ENCODE measurements around the gene POMZP3.
"Not testable (repeated sequence)": the region's sequence is repeated elsewhere in the genome, so short reads cannot be mapped to it uniquely, and the experiment has no call there.

POMZP3 gene

GRCh38 chr7:76626989-76627642 lies at the start of gene POMZP3:
Gene POMZP3, minus strand, starts transcription at chr7:76627279. Its CDS starts 1,215 bp downstream, at chr7:76626064.
- peak; percentile 65 for DNase-seq

GRCh38 chr7:76675783-76676182 lies 48.7 kb upstream of the POMZP3 start:
- not testable (repeated sequence) for DNase-seq

DNA sequence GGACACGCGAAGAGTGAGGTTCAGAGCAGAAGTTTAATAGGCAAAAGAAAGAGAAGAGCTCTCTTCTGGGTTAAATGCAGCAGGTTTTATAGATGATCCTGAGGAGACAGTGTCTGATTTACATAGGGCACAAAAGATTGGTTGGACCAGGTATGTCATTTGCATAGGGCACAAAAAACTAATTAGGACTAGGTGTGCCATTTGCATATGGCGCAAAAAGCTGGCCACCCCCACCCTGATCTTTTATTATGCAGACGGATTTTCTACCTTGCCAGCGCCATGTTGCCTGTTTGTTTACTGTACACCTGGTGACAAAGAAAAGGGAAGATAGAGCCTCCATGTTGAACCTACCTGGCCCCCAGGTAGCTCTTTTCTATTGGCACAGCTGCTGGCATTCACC lies 46.3 kb upstream of the POMZP3 start:
- not testable (repeated sequence) for DNase-seq

- not testable (repeated sequence) for DNase-seq
Measured at GRCh38 chr7:76659212-76659611, 32.1 kb upstream of the POMZP3 start.

- not testable (repeated sequence) for DNase-seq
Measured at GRCh38 chr7:76656425-76656824, 29.3 kb upstream of the POMZP3 start.

GRCh38 chr7:76642620-76643019 lies 15.5 kb upstream of the POMZP3 start:
- not testable (repeated sequence) for DNase-seq

- DNase-seq: not testable (repeated sequence)
Measured at GRCh38 chr7:76637061-76637691, 10.1 kb upstream of the POMZP3 start.

GRCh38 chr7:76626581-76626980 lies 498 bp downstream of the POMZP3 start:
- peak; percentile 37 for DNase-seq

GRCh38 chr7:76619439-76620190 lies 7.5 kb downstream of the POMZP3 start:
- DNase-seq: not testable (repeated sequence)

GRCh38 chr7:76613783-76614182 lies 13.3 kb downstream of the POMZP3 start:
- DNase-seq: not testable (repeated sequence)

DNA sequence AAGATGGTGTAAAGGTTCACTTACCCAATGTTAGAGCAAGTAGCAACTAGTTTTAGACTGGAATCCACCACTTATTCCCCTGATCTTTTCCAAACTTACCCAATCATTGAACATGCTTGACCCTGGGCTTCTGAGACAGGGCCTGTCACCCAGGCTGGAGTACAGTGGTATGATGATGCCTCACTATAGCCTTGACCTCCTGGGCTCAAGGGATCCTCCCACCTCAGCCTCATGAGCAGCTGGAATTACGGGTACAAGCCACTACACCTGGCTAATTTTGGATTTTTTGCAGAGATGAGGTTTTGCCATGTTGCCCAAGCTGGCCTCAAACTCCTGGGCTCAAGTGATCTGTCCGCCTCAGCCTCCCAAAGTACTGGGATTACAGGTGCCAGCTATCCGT lies 14.8 kb downstream of the POMZP3 start:
- DNase-seq: not testable (repeated sequence)

DNA sequence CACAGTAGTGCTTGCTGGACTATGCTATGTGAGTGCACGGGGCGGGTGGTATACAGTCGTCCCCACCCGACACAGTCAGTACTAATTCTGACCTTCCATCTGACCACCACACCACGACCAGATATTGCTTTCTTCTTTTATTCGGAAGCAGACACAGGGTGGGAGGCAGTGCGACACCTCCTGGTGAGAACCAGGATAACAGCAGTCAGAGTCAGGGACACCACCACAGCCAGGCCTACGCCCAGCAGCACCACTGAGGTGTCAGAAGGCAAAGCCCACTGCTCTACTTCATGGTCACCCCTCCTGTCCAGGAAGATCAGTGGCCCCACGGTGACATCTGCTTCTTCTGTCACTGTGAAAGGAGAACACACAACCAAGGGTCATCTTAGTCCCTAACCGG lies 17.2 kb downstream of the POMZP3 start:
- not testable (repeated sequence) for DNase-seq

- DNase-seq: not testable (repeated sequence)
Measured at GRCh38 chr7:76608469-76608868, 18.6 kb downstream of the POMZP3 start.

GRCh38 chr7:76606027-76606426 lies 21.1 kb downstream of the POMZP3 start:
- peak; percentile 80 for DNase-seq

DNA sequence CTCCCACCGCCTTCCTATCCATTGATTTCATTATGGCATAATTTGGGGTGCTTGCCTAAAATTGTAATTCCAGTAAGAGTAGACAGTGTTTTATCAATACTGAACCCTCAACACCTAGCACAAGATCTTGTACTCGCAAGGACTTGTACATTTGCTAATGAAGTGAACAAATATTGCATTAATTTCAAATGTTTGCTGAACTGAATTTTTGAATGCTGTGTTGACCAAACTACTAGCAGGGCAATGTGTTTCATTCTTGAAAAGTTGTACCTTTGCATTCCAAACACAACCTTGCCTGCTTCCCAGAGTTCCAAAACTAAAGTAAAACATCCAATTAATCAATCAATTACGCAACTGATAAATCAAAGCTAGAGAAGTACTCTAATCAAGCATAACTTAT lies 26.4 kb downstream of the POMZP3 start:
- DNase-seq: not testable (repeated sequence)

DNA sequence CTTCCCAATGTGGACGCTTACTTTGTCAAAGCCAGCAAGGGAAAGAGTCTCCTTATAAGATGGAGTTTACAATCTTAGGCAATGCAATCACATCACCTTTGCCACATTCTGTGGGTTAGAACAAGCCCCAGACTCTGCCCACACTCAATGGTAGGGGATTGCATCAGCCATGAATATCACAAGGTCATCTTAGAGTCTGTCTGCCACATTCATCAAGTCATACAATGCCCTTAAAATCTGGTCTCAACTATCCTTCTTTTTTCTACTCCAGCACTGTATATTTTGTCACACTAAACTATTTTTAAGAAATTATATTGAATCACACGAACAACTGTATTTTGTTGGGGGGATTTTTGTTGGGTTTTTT lies 27.0 kb downstream of the POMZP3 start:
- DNase-seq: not testable (repeated sequence)

DNA sequence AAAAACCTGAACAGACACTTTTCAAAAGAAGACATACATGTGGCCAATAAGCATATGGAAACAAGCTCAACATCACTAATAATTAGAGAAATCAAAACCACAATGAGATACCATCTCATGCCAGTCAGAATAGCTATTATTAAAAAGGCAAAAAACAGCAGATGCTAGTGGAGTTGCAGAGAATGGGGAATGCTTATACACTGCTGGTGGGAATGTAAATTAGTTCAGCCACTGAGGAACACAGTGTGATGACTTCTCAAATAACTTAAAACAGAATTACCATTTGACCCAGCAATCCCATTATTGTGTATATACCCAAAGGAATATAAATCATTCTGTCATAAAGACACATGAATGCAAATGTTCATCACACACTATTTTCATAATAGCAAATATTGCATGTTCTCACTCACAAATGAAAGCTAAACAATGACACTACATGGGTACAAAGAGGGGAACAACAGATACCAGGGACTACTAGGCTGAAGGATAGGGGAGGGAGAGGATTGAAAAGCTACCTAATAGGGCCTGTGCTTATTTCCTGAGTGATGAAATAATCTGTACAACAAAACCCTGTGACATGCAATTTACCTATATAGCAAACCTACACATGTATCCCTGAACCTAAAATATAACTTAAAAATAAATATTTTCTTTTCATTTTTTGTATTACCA lies 28.4 kb downstream of the POMZP3 start:
- not testable (repeated sequence) for DNase-seq

GRCh38 chr7:76597288-76597687 lies 29.8 kb downstream of the POMZP3 start:
- not testable (repeated sequence) for DNase-seq

DNA sequence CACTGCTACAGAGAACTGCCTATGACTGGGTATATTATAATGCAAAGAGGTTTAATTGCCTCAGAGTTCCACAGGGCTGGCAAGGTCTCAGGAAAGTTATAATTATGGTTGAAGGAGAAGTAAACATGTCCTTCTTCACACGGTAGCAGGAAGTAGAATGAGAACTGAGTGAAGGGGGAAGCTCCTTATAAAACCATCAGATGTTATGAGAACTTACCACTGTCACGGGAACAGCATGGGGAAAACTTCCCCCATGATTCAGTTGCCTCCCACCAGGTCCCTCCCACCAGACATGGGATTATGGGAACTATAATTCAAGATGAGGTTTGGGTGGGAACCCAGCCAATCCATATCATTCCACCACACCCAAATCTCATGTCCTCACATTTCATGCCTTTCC lies 34.4 kb downstream of the POMZP3 start:
- not testable (repeated sequence) for DNase-seq

- DNase-seq: not testable (repeated sequence)
Measured at GRCh38 chr7:76591602-76592304, 35.3 kb downstream of the POMZP3 start.

GRCh38 chr7:76591033-76591432 lies 36.0 kb downstream of the POMZP3 start:
- DNase-seq: not testable (repeated sequence)

- not testable (repeated sequence) for DNase-seq
Measured at GRCh38 chr7:76588586-76588985, 38.5 kb downstream of the POMZP3 start.

Measured in femur (tissue), 1 donor.